Stimulated activated CD8-positive, alpha-beta memory T cell treated with anti-CD3 and anti-CD28 coated beads, Interleukin-2, amount 100 ng/mL, for 1 hour (primary cell): ENCODE measurements around the gene TMEM175.

ENCODE experiments used
- DNase-seq, 2 donors: peaks; one replicate each; pipeline ENCODE4 v3.0.0-alpha.2; 2020; ENCODE audit warnings: low read depth in 2 of 2

Gene TMEM175

GRCh38 chr4:947491-947971, 15.3 kb downstream of the TMEM175 start:
- no peak for DNase-seq

- DNase-seq: no peak
Observed at GRCh38 chr4:948101-948935, 16.1 kb downstream of the TMEM175 start.

- DNase-seq: no peak
Observed at GRCh38 chr4:948936-949300, 16.7 kb downstream of the TMEM175 start.

GRCh38 chr4:949656-950055, 17.4 kb downstream of the TMEM175 start:
- no peak for DNase-seq

GRCh38 chr4:950136-951020, 18.1 kb downstream of the TMEM175 start:
- no peak for DNase-seq

GRCh38 chr4:951186-951585, 18.9 kb downstream of the TMEM175 start:
- DNase-seq: no peak

GRCh38 chr4:951594-952468, 19.6 kb downstream of the TMEM175 start:
- DNase-seq: no peak

- no peak for DNase-seq
Observed at GRCh38 chr4:952881-953573, 20.8 kb downstream of the TMEM175 start.

GRCh38 chr4:953574-953915, 21.3 kb downstream of the TMEM175 start:
- DNase-seq: no peak

GRCh38 chr4:954211-955020, 22.2 kb downstream of the TMEM175 start:
- no peak for DNase-seq

GRCh38 chr4:955161-955921, 23.1 kb downstream of the TMEM175 start:
- no peak for DNase-seq

GRCh38 chr4:955931-956381, 23.7 kb downstream of the TMEM175 start:
- DNase-seq: no peak

- DNase-seq: no peak
Observed at GRCh38 chr4:956531-957230, 24.4 kb downstream of the TMEM175 start.

GRCh38 chr4:957231-957580, 24.9 kb downstream of the TMEM175 start:
- DNase-seq: no peak

GRCh38 chr4:957581-958313, 25.5 kb downstream of the TMEM175 start:
- DNase-seq: no peak

- no peak for DNase-seq
Observed at GRCh38 chr4:958314-958665, 26.0 kb downstream of the TMEM175 start.

GRCh38 chr4:958696-959337, 26.6 kb downstream of the TMEM175 start:
- DNase-seq: no peak
